Heart left ventricle (tissue), 13 donors: ENCODE data around the gene SLC9A3.

ENCODE experiments used
- CTCF ChIP-seq, 12 donors: fragments of 200-600 bp; sonication (generic) in 4 of 12; IDR thresholded peaks; one replicate each; pipeline versions ENCODE4 v1.5.0 to v1.8.0; 2018 to 2022; ENCODE audit warnings: antibody characterized with exemption in 12 of 12, mild to moderate bottlenecking in 5 of 12
- POLR2A ChIP-seq, 2 donors: fragments of 450-650 bp; IDR thresholded peaks; one replicate each; pipeline ENCODE4 v1.6.1; 2017; ENCODE audit warnings: antibody characterized with exemption in 2 of 2, mild to moderate bottlenecking in 2 of 2, moderate library complexity in 2 of 2
- donor health status: ischemic (EF 13 %, LVEDD 7.1; RV severe dilation, severe dysfunction).
- donor health status: DM: no; HTN: yes; CAD: no.
- donor health status: DM: no; HTN: no; CAD: no.
- donor health status: ischemic (EF 25% LVEDD 6.9; RV normal size, moderate dysfunction).
- donor health status: ischemic (EF 25% LVEDD 5.7; RV mildly dilated, moderate dysfunction).
- donor health status: ischemic (EF 35%, LVEDD 5.7; RV mildly dilated, moderate dysfunction).
- donor health status: nonischemic (EF 11% LVEDD 7.7; RV severe dilation, severe dysfunction).
- donor health status: DM: yes; HTN: yes; CAD: no.
- donor health status: PGD.
- donor health status: ischemic (EF 29% LVEDD 5.4; RV normal size, mild dysfunction).
- donor health status: nonischemic (EF 23%, LVEDD 6.1; RV moderate dilation, normal function).

GRCh38 chr5:475704-476101 is 48.5 kb downstream of the SLC9A3 start:
- TF ChIP-seq CTCF (IDR thresholded peaks at IDR 0.05) (no peak), POLR2A (IDR thresholded peaks at IDR 0.05) (no peak)
